HEK293 (cell line): ENCODE data around the gene MGAT5B.

Source experiments
- CTCF ChIA-PET: fragments of 350-600 bp; formaldehyde crosslinking; extraction: SDS; loops from one replicate; lab custom pipeline; 2021; ENCODE audit warnings: antibody characterized with exemption; lab: Yijun Ruan, JAX
- POLR2A ChIA-PET: fragments of 300-600 bp; formaldehyde crosslinking; extraction: SDS; loops from one replicate; lab custom pipeline; 2020; ENCODE audit warnings: antibody characterized with exemption, inconsistent platforms; lab: Yijun Ruan, JAX
- H3K27ac ChIP-seq: fragments of 200-500 bp; sonication (Bioruptor generic); 2 replicates; pipeline ENCODE4 v1.5.1; 2014; ENCODE audit warnings: low read depth, low read length, control low read depth, inconsistent platforms; ENCODE audit errors: extremely low read depth
- H3K36me3 ChIP-seq, 2 experiments: fragments of 200-500 bp in 1 of 2; sonication (Bioruptor generic) in 1 of 2; 1 replicate in 1 of 2; 2 replicates in 1 of 2; pipeline ENCODE4 v1.5.1; 2014 to 2017; ENCODE audit warnings: inconsistent platforms in 2 of 2, low read length in 2 of 2; ENCODE audit not compliant: control insufficient read depth in 2 of 2, insufficient read depth in 1 of 2
- H3K4me1 ChIP-seq: fragments of 200-500 bp; sonication (Bioruptor generic); 2 replicates; pipeline ENCODE4 v1.5.1; 2014; ENCODE audit warnings: mild to moderate bottlenecking, low read length, inconsistent platforms; ENCODE audit not compliant: control insufficient read depth, insufficient read depth
- H3K4me3 ChIP-seq: 2 replicates; pipeline ENCODE4 v1.5.1; 2011; ENCODE audit warnings: low read depth, mild to moderate bottlenecking, control low read depth, low read length, moderate library complexity
- H3K9me3 ChIP-seq: fragments of 200-500 bp; sonication (Bioruptor generic); 2 replicates; pipeline ENCODE4 v1.5.1; 2014; ENCODE audit warnings: low read depth, low read length, inconsistent platforms; ENCODE audit not compliant: control insufficient read depth, insufficient read depth
- BCL11B ChIP-seq: fragments of 450-650 bp; formaldehyde crosslinking; IDR thresholded peaks from 2 replicates; pipeline ENCODE4 v1.5.1; 2016; ENCODE audit warnings: low read depth, missing biosample characterization, missing genetic modification characterization
- HOXD13 ChIP-seq: sonication (generic); formaldehyde crosslinking; IDR thresholded peaks from 2 replicates; pipeline ENCODE4 v1.8.0; 2022; ENCODE audit warnings: missing genetic modification reagents, borderline replicate concordance
- KLF10 ChIP-seq: fragments of 450-650 bp; IDR thresholded peaks from 2 replicates; pipeline ENCODE4 v1.5.1; 2018; ENCODE audit warnings: missing biosample characterization, mild to moderate bottlenecking, missing genetic modification characterization
- KLF8 ChIP-seq: fragments of 450-650 bp; formaldehyde crosslinking; IDR thresholded peaks from 2 replicates; pipeline ENCODE4 v1.5.1; 2016; ENCODE audit warnings: missing biosample characterization, missing genetic modification characterization
- KLF9 ChIP-seq: fragments of 450-650 bp; formaldehyde crosslinking; IDR thresholded peaks from 2 replicates; pipeline ENCODE4 v1.5.1; 2016; ENCODE audit warnings: missing biosample characterization, missing genetic modification characterization, low read depth
- ZFP41 ChIP-seq: fragments of 450-650 bp; formaldehyde crosslinking; IDR thresholded peaks from 2 replicates; pipeline ENCODE4 v1.5.1; 2016; ENCODE audit warnings: missing biosample characterization, missing genetic modification characterization, borderline replicate concordance
- ZNF138 ChIP-seq: fragments of 450-650 bp; formaldehyde crosslinking; IDR thresholded peaks from 2 replicates; pipeline ENCODE4 v1.5.1; 2016; ENCODE audit warnings: missing biosample characterization, missing genetic modification characterization, borderline replicate concordance
- ZNF423 ChIP-seq: fragments of 450-650 bp; formaldehyde crosslinking; IDR thresholded peaks from 2 replicates; pipeline ENCODE4 v1.5.1; 2016; ENCODE audit warnings: missing biosample characterization, missing genetic modification characterization
- ZNF510 ChIP-seq: fragments of 450-650 bp; formaldehyde crosslinking; IDR thresholded peaks from 2 replicates; pipeline ENCODE4 v1.5.1; 2018; ENCODE audit warnings: mild to moderate bottlenecking, missing genetic modification characterization, missing biosample characterization; ENCODE audit not compliant: insufficient replicate concordance
- ZNF585B ChIP-seq: fragments of 450-650 bp; formaldehyde crosslinking; IDR thresholded peaks from 2 replicates; pipeline ENCODE4 v1.5.1; 2016; ENCODE audit warnings: missing biosample characterization, missing genetic modification characterization
- ZNF600 ChIP-seq: fragments of 450-650 bp; formaldehyde crosslinking; IDR thresholded peaks from 2 replicates; pipeline ENCODE4 v1.5.1; 2016; ENCODE audit warnings: missing biosample characterization, missing genetic modification characterization
- ZNF624 ChIP-seq: fragments of 450-650 bp; formaldehyde crosslinking; IDR thresholded peaks from 2 replicates; pipeline ENCODE4 v1.5.1; 2017; ENCODE audit warnings: missing biosample characterization, missing genetic modification characterization
- ZNF707 ChIP-seq: fragments of 450-650 bp; formaldehyde crosslinking; IDR thresholded peaks from 2 replicates; pipeline ENCODE4 v1.5.1; 2016; ENCODE audit warnings: missing biosample characterization, missing genetic modification characterization
- ZNF768 ChIP-seq: fragments of 450-650 bp; formaldehyde crosslinking; IDR thresholded peaks from 2 replicates; pipeline ENCODE4 v1.5.1; 2018; ENCODE audit warnings: missing biosample characterization, mild to moderate bottlenecking, missing genetic modification characterization
- ZNF791 ChIP-seq: fragments of 450-650 bp; formaldehyde crosslinking; IDR thresholded peaks from 2 replicates; pipeline ENCODE4 v1.5.1; 2016; ENCODE audit warnings: missing biosample characterization, missing genetic modification characterization
- TF ChIP-seq, protein P1 (sequence below): fragments of 450-650 bp; formaldehyde crosslinking; IDR thresholded peaks from 2 replicates; pipeline ENCODE4 v1.5.1; 2016; ENCODE audit warnings: missing biosample characterization, missing genetic modification characterization
- TF ChIP-seq, protein P2 (sequence below): fragments of 450-650 bp; formaldehyde crosslinking; IDR thresholded peaks from 2 replicates; pipeline ENCODE4 v1.5.1; 2016; ENCODE audit warnings: missing biosample characterization, missing genetic modification characterization, low read depth
- TF ChIP-seq, protein P3 (sequence below): fragments of 450-650 bp; formaldehyde crosslinking; IDR thresholded peaks from 2 replicates; pipeline ENCODE4 v1.5.1; 2016; ENCODE audit warnings: missing biosample characterization, missing genetic modification characterization
- TF ChIP-seq, protein P4 (sequence below): fragments of 450-650 bp; formaldehyde crosslinking; IDR thresholded peaks from 2 replicates; pipeline ENCODE4 v1.5.1; 2016; ENCODE audit warnings: missing biosample characterization, missing genetic modification characterization
- TF ChIP-seq, protein P5 (sequence below): fragments of 450-650 bp; formaldehyde crosslinking; IDR thresholded peaks from 2 replicates; pipeline ENCODE4 v1.5.1; 2016; ENCODE audit warnings: missing biosample characterization, missing genetic modification characterization, borderline replicate concordance
- TF ChIP-seq, protein P6 (sequence below): fragments of 450-650 bp; formaldehyde crosslinking; IDR thresholded peaks from 2 replicates; pipeline ENCODE4 v1.5.1; 2016; ENCODE audit warnings: missing biosample characterization, missing genetic modification characterization
- TF ChIP-seq, protein P7 (sequence below): fragments of 450-650 bp; formaldehyde crosslinking; IDR thresholded peaks from 2 replicates; pipeline ENCODE4 v1.5.1; 2016; ENCODE audit warnings: missing biosample characterization, missing genetic modification characterization
- TF ChIP-seq, protein P8 (sequence below): fragments of 450-650 bp; formaldehyde crosslinking; IDR thresholded peaks from 2 replicates; pipeline ENCODE4 v1.5.1; 2017; ENCODE audit warnings: missing biosample characterization, missing genetic modification characterization

MGAT5B gene

DNA sequence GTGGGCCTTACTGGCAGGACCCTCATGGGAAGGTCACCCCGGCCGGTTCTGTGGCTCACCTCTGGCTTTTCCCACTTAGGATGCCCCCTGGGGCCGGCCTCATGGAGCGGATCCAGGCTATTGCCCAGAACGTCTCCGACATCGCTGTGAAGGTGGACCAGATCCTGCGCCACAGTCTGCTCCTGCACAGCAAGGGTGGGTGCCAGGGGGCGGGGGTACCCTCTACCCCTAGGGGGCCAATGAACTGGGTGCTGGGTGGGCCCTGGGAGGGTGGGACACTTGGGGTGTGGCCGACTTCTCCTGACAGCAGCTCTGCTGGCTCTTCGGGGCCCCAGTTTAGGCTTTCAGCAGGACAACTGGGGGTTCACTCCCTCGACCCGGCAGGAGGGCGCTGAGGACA lies 34.3 kb downstream of the MGAT5B start:
- POLR2A ChIA-PET: no interaction called here
- no peak overlapping the region for H3K4me3 ChIP-seq
- no peak overlapping the region for H3K27ac ChIP-seq
- no peaks in the 10 kb centered on the region for H3K9me3 ChIP-seq
- H3K36me3 ChIP-seq: no peaks in the 10 kb centered on the region
- H3K4me1 ChIP-seq: peaks cover 6% of the 10 kb centered on the region
- TF ChIP-seq, protein P1, sequence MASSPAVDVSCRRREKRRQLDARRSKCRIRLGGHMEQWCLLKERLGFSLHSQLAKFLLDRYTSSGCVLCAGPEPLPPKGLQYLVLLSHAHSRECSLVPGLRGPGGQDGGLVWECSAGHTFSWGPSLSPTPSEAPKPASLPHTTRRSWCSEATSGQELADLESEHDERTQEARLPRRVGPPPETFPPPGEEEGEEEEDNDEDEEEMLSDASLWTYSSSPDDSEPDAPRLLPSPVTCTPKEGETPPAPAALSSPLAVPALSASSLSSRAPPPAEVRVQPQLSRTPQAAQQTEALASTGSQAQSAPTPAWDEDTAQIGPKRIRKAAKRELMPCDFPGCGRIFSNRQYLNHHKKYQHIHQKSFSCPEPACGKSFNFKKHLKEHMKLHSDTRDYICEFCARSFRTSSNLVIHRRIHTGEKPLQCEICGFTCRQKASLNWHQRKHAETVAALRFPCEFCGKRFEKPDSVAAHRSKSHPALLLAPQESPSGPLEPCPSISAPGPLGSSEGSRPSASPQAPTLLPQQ: no peak
- TF ChIP-seq, protein P2, sequence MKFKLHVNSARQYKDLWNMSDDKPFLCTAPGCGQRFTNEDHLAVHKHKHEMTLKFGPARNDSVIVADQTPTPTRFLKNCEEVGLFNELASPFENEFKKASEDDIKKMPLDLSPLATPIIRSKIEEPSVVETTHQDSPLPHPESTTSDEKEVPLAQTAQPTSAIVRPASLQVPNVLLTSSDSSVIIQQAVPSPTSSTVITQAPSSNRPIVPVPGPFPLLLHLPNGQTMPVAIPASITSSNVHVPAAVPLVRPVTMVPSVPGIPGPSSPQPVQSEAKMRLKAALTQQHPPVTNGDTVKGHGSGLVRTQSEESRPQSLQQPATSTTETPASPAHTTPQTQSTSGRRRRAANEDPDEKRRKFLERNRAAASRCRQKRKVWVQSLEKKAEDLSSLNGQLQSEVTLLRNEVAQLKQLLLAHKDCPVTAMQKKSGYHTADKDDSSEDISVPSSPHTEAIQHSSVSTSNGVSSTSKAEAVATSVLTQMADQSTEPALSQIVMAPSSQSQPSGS (tag by site-specific recombination): no peak
- TF ChIP-seq BCL11B (tag by site-specific recombination) (no peak), ZNF423 (no peak), KLF8 (tag by site-specific recombination) (no peak), ZNF768 (tag by site-specific recombination) (no peak), ZFP41 (tag by site-specific recombination) (no peak), ZNF707 (tag by site-specific recombination) (no peak), ZNF138 (no peak), KLF9 (tag by site-specific recombination) (no peak), ZNF585B (no peak), KLF10 (no peak), ZNF600 (tag by site-specific recombination) (no peak)
- TF ChIP-seq, protein P3, sequence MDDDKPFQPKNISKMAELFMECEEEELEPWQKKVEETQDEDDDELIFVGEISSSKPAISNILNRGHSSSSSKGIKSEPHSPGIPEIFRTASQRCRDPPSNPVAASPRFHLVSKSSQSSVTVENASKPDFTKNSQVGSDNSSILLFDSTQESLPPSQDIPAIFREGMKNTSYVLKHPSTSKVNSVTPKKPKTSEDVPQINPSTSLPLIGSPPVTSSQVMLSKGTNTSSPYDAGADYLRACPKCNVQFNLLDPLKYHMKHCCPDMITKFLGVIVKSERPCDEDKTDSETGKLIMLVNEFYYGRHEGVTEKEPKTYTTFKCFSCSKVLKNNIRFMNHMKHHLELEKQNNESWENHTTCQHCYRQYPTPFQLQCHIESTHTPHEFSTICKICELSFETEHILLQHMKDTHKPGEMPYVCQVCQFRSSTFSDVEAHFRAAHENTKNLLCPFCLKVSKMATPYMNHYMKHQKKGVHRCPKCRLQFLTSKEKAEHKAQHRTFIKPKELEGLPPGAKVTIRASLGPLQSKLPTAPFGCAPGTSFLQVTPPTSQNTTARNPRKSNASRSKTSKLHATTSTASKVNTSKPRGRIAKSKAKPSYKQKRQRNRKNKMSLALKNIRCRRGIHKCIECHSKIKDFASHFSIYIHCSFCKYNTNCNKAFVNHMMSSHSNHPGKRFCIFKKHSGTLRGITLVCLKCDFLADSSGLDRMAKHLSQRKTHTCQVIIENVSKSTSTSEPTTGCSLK (tag by site-specific recombination): no peak
- TF ChIP-seq, protein P4, sequence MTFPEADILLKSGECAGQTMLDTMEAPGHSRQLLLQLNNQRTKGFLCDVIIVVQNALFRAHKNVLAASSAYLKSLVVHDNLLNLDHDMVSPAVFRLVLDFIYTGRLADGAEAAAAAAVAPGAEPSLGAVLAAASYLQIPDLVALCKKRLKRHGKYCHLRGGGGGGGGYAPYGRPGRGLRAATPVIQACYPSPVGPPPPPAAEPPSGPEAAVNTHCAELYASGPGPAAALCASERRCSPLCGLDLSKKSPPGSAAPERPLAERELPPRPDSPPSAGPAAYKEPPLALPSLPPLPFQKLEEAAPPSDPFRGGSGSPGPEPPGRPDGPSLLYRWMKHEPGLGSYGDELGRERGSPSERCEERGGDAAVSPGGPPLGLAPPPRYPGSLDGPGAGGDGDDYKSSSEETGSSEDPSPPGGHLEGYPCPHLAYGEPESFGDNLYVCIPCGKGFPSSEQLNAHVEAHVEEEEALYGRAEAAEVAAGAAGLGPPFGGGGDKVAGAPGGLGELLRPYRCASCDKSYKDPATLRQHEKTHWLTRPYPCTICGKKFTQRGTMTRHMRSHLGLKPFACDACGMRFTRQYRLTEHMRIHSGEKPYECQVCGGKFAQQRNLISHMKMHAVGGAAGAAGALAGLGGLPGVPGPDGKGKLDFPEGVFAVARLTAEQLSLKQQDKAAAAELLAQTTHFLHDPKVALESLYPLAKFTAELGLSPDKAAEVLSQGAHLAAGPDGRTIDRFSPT (tag by site-specific recombination): no peak
- TF ChIP-seq, protein P5, sequence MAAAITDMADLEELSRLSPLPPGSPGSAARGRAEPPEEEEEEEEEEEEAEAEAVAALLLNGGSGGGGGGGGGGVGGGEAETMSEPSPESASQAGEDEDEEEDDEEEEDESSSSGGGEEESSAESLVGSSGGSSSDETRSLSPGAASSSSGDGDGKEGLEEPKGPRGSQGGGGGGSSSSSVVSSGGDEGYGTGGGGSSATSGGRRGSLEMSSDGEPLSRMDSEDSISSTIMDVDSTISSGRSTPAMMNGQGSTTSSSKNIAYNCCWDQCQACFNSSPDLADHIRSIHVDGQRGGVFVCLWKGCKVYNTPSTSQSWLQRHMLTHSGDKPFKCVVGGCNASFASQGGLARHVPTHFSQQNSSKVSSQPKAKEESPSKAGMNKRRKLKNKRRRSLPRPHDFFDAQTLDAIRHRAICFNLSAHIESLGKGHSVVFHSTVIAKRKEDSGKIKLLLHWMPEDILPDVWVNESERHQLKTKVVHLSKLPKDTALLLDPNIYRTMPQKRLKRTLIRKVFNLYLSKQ (tag by site-specific recombination): no peak
- TF ChIP-seq, all 188 proteins: peak for 0
- CTCF ChIA-PET: no interaction called here

DNA sequence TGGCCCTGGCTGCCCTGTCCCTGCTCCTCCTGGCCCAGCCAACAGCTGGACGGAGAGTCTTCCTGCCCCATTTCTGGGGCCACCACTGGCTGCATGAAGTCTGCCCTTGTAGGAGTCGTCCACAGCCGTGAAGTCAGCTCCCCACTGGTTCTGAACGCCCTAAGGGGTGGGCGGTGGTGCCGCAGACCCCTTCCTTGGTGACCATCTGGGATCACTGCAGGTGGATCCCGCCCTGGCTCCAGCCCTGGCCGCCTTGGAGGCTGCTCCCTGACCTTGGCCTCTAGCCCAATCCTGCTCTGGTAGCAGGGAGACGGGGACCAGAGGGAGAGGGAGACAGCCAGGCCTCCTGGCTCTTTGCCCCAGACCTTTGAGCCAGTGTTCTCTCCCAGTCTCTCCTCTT lies 35.4 kb downstream of the MGAT5B start:
- H3K4me3 ChIP-seq: no peak overlapping the region
- ChIA-PET CTCF (no interaction called here), POLR2A (no interaction called here)
- TF ChIP-seq, protein P6, sequence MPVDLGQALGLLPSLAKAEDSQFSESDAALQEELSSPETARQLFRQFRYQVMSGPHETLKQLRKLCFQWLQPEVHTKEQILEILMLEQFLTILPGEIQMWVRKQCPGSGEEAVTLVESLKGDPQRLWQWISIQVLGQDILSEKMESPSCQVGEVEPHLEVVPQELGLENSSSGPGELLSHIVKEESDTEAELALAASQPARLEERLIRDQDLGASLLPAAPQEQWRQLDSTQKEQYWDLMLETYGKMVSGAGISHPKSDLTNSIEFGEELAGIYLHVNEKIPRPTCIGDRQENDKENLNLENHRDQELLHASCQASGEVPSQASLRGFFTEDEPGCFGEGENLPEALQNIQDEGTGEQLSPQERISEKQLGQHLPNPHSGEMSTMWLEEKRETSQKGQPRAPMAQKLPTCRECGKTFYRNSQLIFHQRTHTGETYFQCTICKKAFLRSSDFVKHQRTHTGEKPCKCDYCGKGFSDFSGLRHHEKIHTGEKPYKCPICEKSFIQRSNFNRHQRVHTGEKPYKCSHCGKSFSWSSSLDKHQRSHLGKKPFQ (tag by site-specific recombination): no peak
- TF ChIP-seq, protein P7, sequence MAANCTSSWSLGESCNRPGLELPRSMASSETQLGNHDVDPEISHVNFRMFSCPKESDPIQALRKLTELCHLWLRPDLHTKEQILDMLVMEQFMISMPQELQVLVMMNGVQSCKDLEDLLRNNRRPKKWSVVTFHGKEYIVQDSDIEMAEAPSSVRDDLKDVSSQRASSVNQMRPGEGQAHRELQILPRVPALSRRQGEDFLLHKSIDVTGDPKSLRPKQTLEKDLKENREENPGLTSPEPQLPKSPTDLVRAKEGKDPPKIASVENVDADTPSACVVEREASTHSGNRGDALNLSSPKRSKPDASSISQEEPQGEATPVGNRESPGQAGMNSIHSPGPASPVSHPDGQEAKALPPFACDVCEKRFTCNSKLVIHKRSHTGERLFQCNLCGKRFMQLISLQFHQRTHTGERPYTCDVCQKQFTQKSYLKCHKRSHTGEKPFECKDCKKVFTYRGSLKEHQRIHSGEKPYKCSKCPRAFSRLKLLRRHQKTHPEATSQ (tag by site-specific recombination): no peak
- TF ChIP-seq ZNF624 (tag by site-specific recombination) (no peak), ZNF791 (no peak), ZNF510 (tag by site-specific recombination) (no peak), HOXD13 (CRISPR knock-in tag) (no peak)
- TF ChIP-seq, protein P8, sequence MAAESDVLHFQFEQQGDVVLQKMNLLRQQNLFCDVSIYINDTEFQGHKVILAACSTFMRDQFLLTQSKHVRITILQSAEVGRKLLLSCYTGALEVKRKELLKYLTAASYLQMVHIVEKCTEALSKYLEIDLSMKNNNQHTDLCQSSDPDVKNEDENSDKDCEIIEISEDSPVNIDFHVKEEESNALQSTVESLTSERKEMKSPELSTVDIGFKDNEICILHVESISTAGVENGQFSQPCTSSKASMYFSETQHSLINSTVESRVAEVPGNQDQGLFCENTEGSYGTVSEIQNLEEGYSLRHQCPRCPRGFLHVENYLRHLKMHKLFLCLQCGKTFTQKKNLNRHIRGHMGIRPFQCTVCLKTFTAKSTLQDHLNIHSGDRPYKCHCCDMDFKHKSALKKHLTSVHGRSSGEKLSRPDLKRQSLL (tag by site-specific recombination): no peak

More for the DNA sequence above, 35.4 kb downstream of the MGAT5B start:
- Histone ChIP-seq H3K27ac (no peak overlapping the region), H3K36me3 (no peaks in the 10 kb centered on the region), H3K4me1 (peaks cover 6% of the 10 kb centered on the region), H3K9me3 (no peaks in the 10 kb centered on the region)
